Choroid plexus epithelial cell (primary cell): ENCODE measurements around the gene ASXL1.
"Not testable (repeated sequence)": the region's sequence is repeated elsewhere in the genome, so short reads cannot be mapped to it uniquely, and the experiment has no call there.

Source experiments
- DNase-seq: peaks from one replicate; pipeline ENCODE4 v3.0.0-alpha.2; 2010; ENCODE audit warnings: low read depth
- H3K4me3 ChIP-seq: 2 replicates; pipeline ENCODE4 v1.5.1; 2011; ENCODE audit warnings: low read depth, mild to moderate bottlenecking, control low read depth, low read length, moderate library complexity
- CTCF ChIP-seq: conservative IDR thresholded peaks from 2 replicates; pipeline ENCODE4 v1.5.1; 2011; ENCODE audit warnings: low read depth, mild to moderate bottlenecking, control low read depth, inconsistent platforms, low read length, moderate library complexity

Gene ASXL1

GRCh38 chr20:32337937-32338661, 20.0 kb upstream of the ASXL1 start:
- DNase-seq, result no peak
- no peak overlapping the region for H3K4me3 ChIP-seq
- no peak for TF ChIP-seq CTCF

GRCh38 chr20:32338665-32339064, 19.5 kb upstream of the ASXL1 start:
- no peak for TF ChIP-seq CTCF
- DNase-seq, result no peak
- no peak overlapping the region for H3K4me3 ChIP-seq

GRCh38 chr20:32339116-32339515, 19.0 kb upstream of the ASXL1 start:
- no peak for TF ChIP-seq CTCF
- H3K4me3 ChIP-seq, result no peak overlapping the region
- no peak for DNase-seq

GRCh38 chr20:32341053-32341452, 17.1 kb upstream of the ASXL1 start:
- DNase-seq, result peak; percentile 24
- not testable (repeated sequence) for H3K4me3 ChIP-seq

- peak; percentile 67 for DNase-seq
- no peak overlapping the region for H3K4me3 ChIP-seq
- TF ChIP-seq CTCF, result no peak
Observed at GRCh38 chr20:32343439-32343838, 14.7 kb upstream of the ASXL1 start.

GRCh38 chr20:32344835-32345506, 13.2 kb upstream of the ASXL1 start:
- TF ChIP-seq CTCF, result no peak
- no peak for DNase-seq

GRCh38 chr20:32348207-32348606, 9.9 kb upstream of the ASXL1 start:
- no peak for DNase-seq
- no peak for TF ChIP-seq CTCF
- no peak overlapping the region for H3K4me3 ChIP-seq

More at GRCh38 chr20:32344835-32345506, 13.2 kb upstream of the ASXL1 start:
- H3K4me3 ChIP-seq, result no peak overlapping the region
